Measurements from ENCODE around the gene CPNE7. TPM values are rescaled to one million over a fixed set of nuclear protein-coding genes. Genes with fewer than 3 reads are reported as not detected.

Gene CPNE7
- total and polyA plus RNA-seq, 2 of the 4 experiments (the other 2 are of a cell fraction), result 5.4 to 17.4 TPM

- Histone ChIP-seq H3K56ac (ENCODE audit: extremely low read depth, insufficient read depth, low read length) (no peak overlapping the region), H4K91ac (ENCODE audit: insufficient read depth, low read depth, low read length) (no peak overlapping the region), H2BK20ac (ENCODE audit: low read depth, low read length) (no peak overlapping the region), H2AK5ac (ENCODE audit: low read depth, low read length) (no peak overlapping the region), H3K27ac (ENCODE audit: insufficient read depth, low read length) (no peak overlapping the region), H4K20me1 (ENCODE audit: insufficient read depth, low read length) (no peaks in the 10 kb centered on the region), H4K8ac (ENCODE audit: low read depth in 2 of 2, low read length in 2 of 2) (no peak overlapping the region), H4K5ac (ENCODE audit: low read depth, low read length) (no peak overlapping the region), H2BK120ac (ENCODE audit: low read depth, low read length) (no peak overlapping the region), H2BK15ac (ENCODE audit: low read depth, low read length) (no peak overlapping the region), H3K9me3 (ENCODE audit: control insufficient read depth, insufficient read depth, low read length) (no peaks in the 10 kb centered on the region), H3K4me3 (ENCODE audit: insufficient read depth, low read depth, low read length) (no peak overlapping the region), H3K27me3 (ENCODE audit: control insufficient read depth, insufficient read depth, low read length) (no peaks in the 10 kb centered on the region), H2AFZ (replicated peaks; ENCODE audit: low read length, poor library complexity) (no peak overlapping the region), H3K79me1 (ENCODE audit: low read depth in 1 of 2, low read length in 2 of 2) (no peaks in the 10 kb centered on the region), H2BK5ac (ENCODE audit: low read depth, low read length, poor library complexity, severe bottlenecking) (no peak overlapping the region), H3K4ac (ENCODE audit: low read depth, low read length) (no peak overlapping the region), H3K9me1 (ENCODE audit: insufficient read depth, low read length) (no peaks in the 10 kb centered on the region), H3K23ac (ENCODE audit: low read depth, low read length) (no peak overlapping the region), H3K9ac (ENCODE audit: low read depth, low read length) (no peak overlapping the region), H3K14ac (replicated peaks; ENCODE audit: low read depth, low read length) (no peak overlapping the region), H2AK9ac (replicated peaks; ENCODE audit: low read depth, low read length, poor library complexity) (no peak overlapping the region), H3K4me1 (ENCODE audit: control insufficient read depth, insufficient read depth, low read length) (no peaks in the 10 kb centered on the region), H3K4me2 (ENCODE audit: low read depth, low read length) (no peak overlapping the region), H3K18ac (ENCODE audit: low read depth, low read length) (no peak overlapping the region), H3K36me3 (ENCODE audit: control insufficient read depth, insufficient read depth, low read length) (no peaks in the 10 kb centered on the region; the same call in 1 of the 2 replicates)
- no CpG with 5 or more reads among the region's 15 CpGs for WGBS, 2 experiments (ENCODE audit: extremely low coverage in 2 of 2, insufficient read length in 1 of 2)
- CTCF ChIA-PET, result no interaction called here
- BruUV-seq (replicated peaks), result no TSS peak
- dilution Hi-C loops (cut with HindIII; ENCODE audit: low sequenced_read_pairs, unreplicated experiment) (no loop called here), intact Hi-C loops (cut with micrococcal nuclease) (no loop called here), in situ Hi-C loops (cut with MboI; ENCODE audit: low sequenced_read_pairs) (no loop called here)
- POLR2A ChIA-PET (ENCODE audit: unreplicated experiment), result no interaction called here
- DNase-seq (no peak), ATAC-seq (ENCODE audit: low read depth) (no peak)
- TF ChIP-seq, protein P1, sequence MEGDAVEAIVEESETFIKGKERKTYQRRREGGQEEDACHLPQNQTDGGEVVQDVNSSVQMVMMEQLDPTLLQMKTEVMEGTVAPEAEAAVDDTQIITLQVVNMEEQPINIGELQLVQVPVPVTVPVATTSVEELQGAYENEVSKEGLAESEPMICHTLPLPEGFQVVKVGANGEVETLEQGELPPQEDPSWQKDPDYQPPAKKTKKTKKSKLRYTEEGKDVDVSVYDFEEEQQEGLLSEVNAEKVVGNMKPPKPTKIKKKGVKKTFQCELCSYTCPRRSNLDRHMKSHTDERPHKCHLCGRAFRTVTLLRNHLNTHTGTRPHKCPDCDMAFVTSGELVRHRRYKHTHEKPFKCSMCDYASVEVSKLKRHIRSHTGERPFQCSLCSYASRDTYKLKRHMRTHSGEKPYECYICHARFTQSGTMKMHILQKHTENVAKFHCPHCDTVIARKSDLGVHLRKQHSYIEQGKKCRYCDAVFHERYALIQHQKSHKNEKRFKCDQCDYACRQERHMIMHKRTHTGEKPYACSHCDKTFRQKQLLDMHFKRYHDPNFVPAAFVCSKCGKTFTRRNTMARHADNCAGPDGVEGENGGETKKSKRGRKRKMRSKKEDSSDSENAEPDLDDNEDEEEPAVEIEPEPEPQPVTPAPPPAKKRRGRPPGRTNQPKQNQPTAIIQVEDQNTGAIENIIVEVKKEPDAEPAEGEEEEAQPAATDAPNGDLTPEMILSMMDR (conservative IDR thresholded peaks at IDR 0.05; ENCODE audit: low read depth, low read length), result no peak
- no peak for TF ChIP-seq USF2 (IDR thresholded peaks at IDR 0.05; ENCODE audit: low read depth, low read length)
- TF ChIP-seq FOS (IDR thresholded peaks at IDR 0.05; ENCODE audit: low read depth, low read length), result no peak
- TF ChIP-seq RAD21 (IDR thresholded peaks at IDR 0.05; ENCODE audit: low read length), result no peak
- TF ChIP-seq BHLHE40 (IDR thresholded peaks at IDR 0.05; ENCODE audit: low read depth, low read length), result no peak
- TF ChIP-seq MAFK (IDR thresholded peaks at IDR 0.05; ENCODE audit: low read depth, low read length), result no peak
Observed at GRCh38 chr16:89593841-89594240, 18.3 kb downstream of the CPNE7 start.
